ENCODE data around the gene SELE.

Gene SELE

GRCh38 chr1:169699707-169700106, 34.2 kb downstream of the SELE start:
- Histone ChIP-seq H3K4me3 (ENCODE audit: low read length) (0 out of 2 replicates have a peak overlapping the region, but pooled peaks have one; percentile 12), H3K27me3 (ENCODE audit: control insufficient read depth, low read length) (no peaks in the 10 kb centered on the region), H3K4me2 (ENCODE audit: low read length) (peak overlapping the region; percentile 65), H3K4me1 (ENCODE audit: control insufficient read depth, low read length) (peaks cover 98% of the 10 kb centered on the region), H3K36me3 (ENCODE audit: control insufficient read depth, low read length) (peaks cover 65% of the 10 kb centered on the region), H3K9me3 (ENCODE audit: control insufficient read depth, insufficient read depth, low read length) (no peaks in the 10 kb centered on the region), H3F3A (ENCODE audit: control insufficient read depth, insufficient read depth) (peaks cover 16% of the 10 kb centered on the region; the same call in 1 of the 2 replicates), H3K79me2 (ENCODE audit: control insufficient read depth, low read length) (no peaks in the 10 kb centered on the region), H3K27ac (ENCODE audit: low read depth, low read length) (peak overlapping the region; percentile 59), H4K20me1 (ENCODE audit: control insufficient read depth, insufficient read depth, low read depth, low read length) (no peaks in the 10 kb centered on the region), H3K9me2 (replicated peaks; ENCODE audit: control insufficient read depth, low read length) (no peaks in the 10 kb centered on the region)
- TF ChIP-seq CTCF (IDR thresholded peaks at IDR 0.05; ENCODE audit: low read depth, low read length, poor library complexity, severe bottlenecking) (peak; percentile 28), EZH2phosphoT487 (IDR thresholded peaks at IDR 0.05; ENCODE audit: borderline replicate concordance, low read length) (no peak)

- H3K79me2 ChIP-seq (ENCODE audit: control insufficient read depth, low read length): no peaks in the 10 kb centered on the region
- H3K4me3 ChIP-seq (ENCODE audit: low read length): 0 out of 2 replicates have a peak overlapping the region, but pooled peaks have one; percentile 12
- peak overlapping the region; percentile 65 for H3K4me2 ChIP-seq (ENCODE audit: low read length)
- peak overlapping the region; percentile 59 for H3K27ac ChIP-seq (ENCODE audit: low read depth, low read length)
- H4K20me1 ChIP-seq (ENCODE audit: control insufficient read depth, insufficient read depth, low read depth, low read length): no peaks in the 10 kb centered on the region
- H3K36me3 ChIP-seq (ENCODE audit: control insufficient read depth, low read length): peaks cover 58% of the 10 kb centered on the region
- no peaks in the 10 kb centered on the region for H3K9me2 ChIP-seq (replicated peaks; ENCODE audit: control insufficient read depth, low read length)
- no peaks in the 10 kb centered on the region for H3K27me3 ChIP-seq (ENCODE audit: control insufficient read depth, low read length)
- H3K9me3 ChIP-seq (ENCODE audit: control insufficient read depth, insufficient read depth, low read length): no peaks in the 10 kb centered on the region
- peaks cover 20% of the 10 kb centered on the region for H3F3A ChIP-seq (ENCODE audit: control insufficient read depth, insufficient read depth)
- H3K4me1 ChIP-seq (ENCODE audit: control insufficient read depth, low read length): peaks cover 99% of the 10 kb centered on the region
- TF ChIP-seq EZH2phosphoT487 (IDR thresholded peaks at IDR 0.05; ENCODE audit: borderline replicate concordance, low read length): no peak
- TF ChIP-seq CTCF (IDR thresholded peaks at IDR 0.05; ENCODE audit: low read depth, low read length, poor library complexity, severe bottlenecking): no peak
These were observed 34.9 kb downstream of the SELE start for GRCh38 chr1:169698976-169699375.

- Histone ChIP-seq H3F3A (ENCODE audit: control insufficient read depth, insufficient read depth) (peaks cover 20% of the 10 kb centered on the region), H3K4me1 (ENCODE audit: control insufficient read depth, low read length) (peaks cover 99% of the 10 kb centered on the region), H3K27me3 (ENCODE audit: control insufficient read depth, low read length) (no peaks in the 10 kb centered on the region), H3K36me3 (ENCODE audit: control insufficient read depth, low read length) (peaks cover 47% of the 10 kb centered on the region), H4K20me1 (ENCODE audit: control insufficient read depth, insufficient read depth, low read depth, low read length) (no peaks in the 10 kb centered on the region), H3K9me3 (ENCODE audit: control insufficient read depth, insufficient read depth, low read length) (no peaks in the 10 kb centered on the region), H3K79me2 (ENCODE audit: control insufficient read depth, low read length) (no peaks in the 10 kb centered on the region), H3K27ac (ENCODE audit: low read depth, low read length) (peak overlapping the region; percentile 59), H3K9me2 (replicated peaks; ENCODE audit: control insufficient read depth, low read length) (no peaks in the 10 kb centered on the region), H3K4me2 (ENCODE audit: low read length) (peak overlapping the region; percentile 65), H3K4me3 (ENCODE audit: low read length) (peak overlapping the region; percentile 8)
- no peak for TF ChIP-seq CTCF (IDR thresholded peaks at IDR 0.05; ENCODE audit: low read depth, low read length, poor library complexity, severe bottlenecking)
- no peak for TF ChIP-seq EZH2phosphoT487 (IDR thresholded peaks at IDR 0.05; ENCODE audit: borderline replicate concordance, low read length)
These were observed 36.1 kb downstream of the SELE start for GRCh38 chr1:169697755-169698154.

Data from DOHH2 (cell line).